GM21390 (cell line): Measurements from ENCODE around the gene RIC8B.

Experiments
- ATAC-seq: cut with Tn5 transposase; IDR thresholded peaks from one replicate; pipeline ENCODE4 v1.9.1; 2021; ENCODE audit not compliant: unreplicated experiment

Gene RIC8B

DNA sequence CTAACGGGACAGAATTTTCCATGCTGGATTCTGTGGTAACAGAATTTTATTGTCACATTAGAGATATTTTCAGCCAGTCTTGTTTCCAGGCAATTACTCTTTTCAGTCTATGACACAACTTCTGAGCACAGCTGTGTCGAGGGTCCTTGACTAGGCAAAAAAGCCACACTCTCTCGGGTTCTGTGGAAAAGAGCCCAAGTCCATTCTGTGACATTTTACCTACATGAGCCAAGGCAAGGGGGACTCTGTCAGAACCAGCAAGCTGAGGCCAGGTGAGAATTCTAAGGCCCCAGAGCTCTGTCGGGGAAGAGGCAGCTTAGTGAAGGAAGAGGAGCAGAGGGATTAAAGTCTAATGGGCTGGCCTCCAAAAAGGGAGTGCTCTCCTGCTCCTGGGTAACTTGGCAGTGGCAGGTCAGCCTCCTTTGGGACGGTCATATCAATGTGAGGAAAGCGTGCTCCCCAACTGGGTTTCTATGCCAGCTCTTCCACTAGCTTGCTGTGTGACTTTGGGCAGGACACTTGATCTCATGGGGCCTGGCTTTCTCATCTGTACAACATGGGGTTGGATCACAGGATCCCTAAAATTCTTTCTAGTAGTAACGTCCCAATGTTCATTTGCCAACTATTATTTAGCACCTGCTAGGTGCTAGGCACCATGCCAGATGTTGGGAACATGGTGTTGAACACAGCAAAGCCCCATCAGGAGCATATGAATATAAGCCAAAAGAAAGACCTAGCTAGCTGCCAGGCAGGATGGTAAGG lies 16.0 kb upstream of the RIC8B start:
- ATAC-seq = no peak

DNA sequence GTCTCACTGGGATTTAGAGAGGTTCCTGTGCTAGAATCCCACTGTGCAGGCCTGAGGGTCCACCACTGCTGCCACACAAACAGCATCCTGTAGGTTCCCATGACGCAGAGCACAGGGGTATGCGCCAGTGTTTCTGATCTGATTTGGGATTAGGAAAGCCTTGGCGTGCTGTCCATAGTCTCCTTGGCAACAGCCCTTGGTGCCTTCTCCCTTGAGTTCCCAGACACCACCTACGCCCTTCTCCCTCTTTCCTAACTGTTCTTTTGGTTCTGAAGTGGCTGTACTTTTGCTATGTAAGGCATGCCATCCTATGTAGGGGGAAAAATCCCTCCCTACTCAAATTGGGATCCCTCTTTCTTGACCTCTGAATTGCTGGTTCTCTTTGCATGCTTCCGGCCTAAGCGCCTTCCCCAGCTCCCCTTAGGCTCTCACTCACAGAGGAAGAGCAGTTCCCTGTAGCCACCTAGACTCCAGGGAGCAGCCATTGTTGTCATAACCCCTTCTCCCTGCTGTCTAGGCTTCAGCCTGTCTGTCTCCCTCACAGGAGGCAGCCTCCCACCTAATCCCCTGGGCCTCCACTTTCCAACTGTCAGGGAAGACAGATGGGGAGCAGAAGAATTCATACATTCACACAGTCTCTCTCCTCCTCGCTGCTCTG lies 14.8 kb upstream of the RIC8B start:
- peak; percentile 33 for ATAC-seq

DNA sequence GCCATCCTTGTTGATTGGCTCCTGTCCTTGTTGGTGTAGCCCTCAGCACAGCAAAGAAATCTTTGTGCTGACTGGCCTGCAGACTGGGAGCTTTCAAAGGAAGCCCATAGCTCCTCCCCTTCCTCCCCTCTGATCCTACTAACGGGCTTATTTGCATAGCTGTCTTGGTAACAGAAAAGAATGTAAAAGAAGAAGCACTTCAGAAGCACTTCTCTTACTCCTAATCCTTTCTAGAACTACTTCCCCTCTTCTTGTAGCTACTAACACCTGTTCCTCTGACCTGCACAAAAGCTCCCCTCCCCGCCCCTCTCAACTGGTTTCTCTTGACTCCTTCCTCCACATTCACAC lies 14.3 kb upstream of the RIC8B start:
- peak; percentile 99 for ATAC-seq

DNA sequence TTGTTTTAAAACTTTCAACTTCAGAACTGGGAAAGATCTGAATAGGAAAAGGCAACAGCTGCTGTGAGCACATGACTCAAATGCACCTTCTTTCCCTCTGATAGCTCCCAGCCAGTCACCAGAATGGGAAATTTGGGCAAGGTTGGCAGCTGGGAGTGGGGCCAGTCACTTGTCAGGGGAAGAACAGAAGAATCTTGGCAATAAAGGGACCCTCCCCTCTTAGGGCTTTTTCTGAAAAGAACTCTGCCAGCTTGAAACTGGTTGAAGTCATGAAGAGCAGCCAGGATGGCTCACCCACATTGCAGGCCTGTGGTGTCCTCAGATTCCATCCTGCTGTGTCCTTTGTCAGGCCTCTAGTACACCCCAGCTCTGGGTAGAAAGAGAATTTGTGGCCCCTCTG lies 10.3 kb upstream of the RIC8B start:
- no peak for ATAC-seq

- no peak for ATAC-seq
Measured at GRCh38 chr12:106764738-106765137, 9.7 kb upstream of the RIC8B start.

DNA sequence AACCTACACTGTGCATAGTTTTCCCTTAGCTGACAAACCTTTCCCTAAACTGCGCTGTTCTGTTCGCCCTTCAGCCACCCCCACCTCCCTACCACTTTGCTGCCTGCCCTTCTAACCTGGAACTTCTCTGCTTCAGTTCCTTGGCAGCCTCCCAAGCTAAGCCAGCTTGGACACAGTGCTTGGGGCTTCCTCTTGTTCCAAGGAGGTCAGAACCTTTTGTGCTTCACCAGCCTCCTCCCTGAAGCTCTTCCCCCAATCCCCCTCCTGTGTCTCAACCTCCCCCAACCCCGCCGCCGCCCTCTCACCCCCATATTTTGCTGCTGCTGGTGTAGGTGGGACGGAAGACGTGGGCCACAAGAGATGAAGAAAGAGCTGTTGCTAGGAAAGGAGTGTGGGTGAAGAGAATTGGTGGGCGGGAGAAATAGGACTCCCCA lies 8.1 kb upstream of the RIC8B start:
- ATAC-seq = no peak

- no peak for ATAC-seq
Measured at GRCh38 chr12:106767206-106767605, 7.3 kb upstream of the RIC8B start.

- no peak for ATAC-seq
Measured at GRCh38 chr12:106767954-106768822, 6.3 kb upstream of the RIC8B start.

- no peak for ATAC-seq
Measured at GRCh38 chr12:106769078-106769477, 5.4 kb upstream of the RIC8B start.

DNA sequence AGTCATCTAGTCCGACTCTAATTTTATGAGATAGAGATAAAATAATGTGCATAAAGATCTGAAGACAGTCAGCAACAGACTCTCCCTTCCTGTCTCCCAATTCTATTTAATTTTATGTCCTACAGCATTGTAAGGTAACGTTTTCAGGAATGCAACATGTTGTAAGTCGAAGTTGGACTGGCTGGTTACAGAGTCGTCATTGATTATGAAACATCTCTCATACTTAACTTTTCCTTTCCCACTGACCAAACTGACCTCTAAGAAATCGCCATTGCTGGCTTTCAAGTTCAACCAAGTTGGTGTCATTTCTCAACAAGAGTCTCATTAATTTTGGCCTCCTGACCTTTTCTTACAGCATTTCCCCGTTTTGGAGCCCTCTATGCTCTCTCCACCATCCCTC lies 4.9 kb upstream of the RIC8B start:
- no peak for ATAC-seq

DNA sequence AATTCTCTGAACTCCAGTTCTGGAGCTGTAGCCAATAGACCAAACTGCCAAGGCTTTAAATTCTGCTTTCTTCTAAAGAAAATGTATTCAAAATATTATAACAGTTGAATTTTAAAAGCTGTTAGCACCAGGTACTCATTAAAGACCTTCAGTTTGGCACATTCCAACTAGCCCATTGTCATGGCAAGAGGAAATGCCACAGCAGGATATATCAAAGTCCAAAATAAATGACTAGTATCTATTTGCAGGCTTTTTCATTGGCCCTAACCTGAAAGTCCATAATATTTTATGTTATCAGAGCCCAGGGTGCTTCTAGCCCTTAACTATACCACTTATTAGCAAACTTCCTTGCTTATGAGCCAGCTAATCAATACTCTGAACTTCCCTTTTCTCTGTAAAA lies 3.1 kb upstream of the RIC8B start:
- no peak for ATAC-seq

- ATAC-seq = no peak
Measured at GRCh38 chr12:106773286-106774004, 1.0 kb upstream of the RIC8B start.

DNA sequence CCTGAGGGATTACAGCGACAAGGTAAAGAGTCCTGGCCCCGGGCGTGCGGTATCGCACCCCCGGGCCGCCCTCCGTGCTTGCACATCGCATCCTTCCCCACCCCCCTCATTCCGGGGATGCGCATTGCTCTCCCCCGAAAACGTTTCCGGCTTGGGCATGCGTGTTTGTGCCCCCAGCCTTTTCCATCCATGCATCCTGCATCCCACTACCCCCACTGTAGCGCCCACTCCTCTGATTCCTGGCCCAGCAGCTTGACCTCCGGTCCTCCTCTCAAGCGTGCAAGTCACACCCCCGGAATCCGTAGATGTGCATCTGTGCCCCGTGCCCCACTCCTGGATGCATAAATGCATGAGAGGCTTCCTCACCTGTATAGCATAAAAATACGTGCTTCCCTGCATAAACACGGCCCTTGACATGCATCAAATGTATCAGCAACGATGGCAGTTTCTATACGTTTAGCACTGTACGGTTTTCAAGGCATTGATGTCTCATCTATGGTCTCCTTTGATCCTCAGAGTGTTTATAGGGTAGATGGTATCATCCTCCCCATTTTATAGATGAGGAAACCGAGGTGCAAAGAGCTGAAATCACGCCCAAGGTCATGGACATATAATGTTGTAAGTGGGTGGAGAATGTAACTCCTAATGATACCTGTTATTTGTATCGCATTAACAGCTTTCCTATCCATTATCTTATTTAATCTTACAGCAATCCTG lies 484 bp downstream of the RIC8B start:
- ATAC-seq = peak; percentile 10

GRCh38 chr12:106776897-106777296 lies 2.4 kb downstream of the RIC8B start:
- no peak for ATAC-seq

DNA sequence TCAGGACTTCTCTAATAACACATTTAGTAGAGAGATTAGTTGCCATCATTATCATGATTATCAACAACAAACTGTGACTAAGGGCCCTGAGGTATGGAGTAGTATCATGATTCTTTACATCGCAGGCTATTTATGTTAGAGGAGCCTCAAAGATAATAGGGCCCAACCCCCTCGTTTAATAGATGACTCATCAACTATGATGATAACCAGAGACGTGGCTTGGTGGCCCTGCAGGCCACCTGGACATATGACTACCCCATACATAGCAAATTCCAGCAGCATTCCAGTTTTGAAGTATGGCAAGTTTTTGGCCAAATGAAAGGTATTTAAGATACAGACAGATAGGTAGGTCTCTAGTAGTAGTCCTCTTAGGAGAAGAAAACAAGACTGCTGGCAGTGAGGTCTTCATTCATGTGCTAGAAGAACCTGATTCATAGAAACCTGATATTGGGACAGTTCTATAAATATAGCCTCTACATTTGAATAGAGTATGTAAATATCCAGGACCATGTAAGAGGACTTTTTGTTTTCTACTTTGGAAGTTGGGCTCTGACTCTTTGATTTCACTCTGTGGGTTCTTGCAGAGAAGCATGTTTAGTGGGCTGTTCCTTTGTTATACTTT lies 5.6 kb downstream of the RIC8B start:
- ATAC-seq = no peak

- no peak for ATAC-seq
Measured at GRCh38 chr12:106782619-106783018, 8.1 kb downstream of the RIC8B start.

DNA sequence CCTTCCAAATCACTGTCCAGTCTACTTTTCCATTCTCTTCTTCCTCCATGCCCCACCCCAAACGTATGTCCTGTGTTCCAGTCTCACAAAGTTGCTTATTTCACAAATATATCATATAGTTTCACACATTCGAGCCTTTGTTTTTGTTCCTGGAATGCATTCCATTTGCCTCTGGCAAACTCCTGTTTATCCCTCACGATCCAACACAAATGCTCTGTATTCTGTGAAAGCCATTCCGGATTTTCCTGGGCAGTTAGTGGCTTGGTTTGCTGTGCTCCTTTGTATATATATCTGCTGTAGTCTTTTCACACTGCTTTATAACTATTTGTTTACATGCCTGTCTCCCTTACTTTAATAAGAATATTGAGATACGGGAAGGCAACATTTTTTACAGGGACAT lies 9.0 kb downstream of the RIC8B start:
- no peak for ATAC-seq

DNA sequence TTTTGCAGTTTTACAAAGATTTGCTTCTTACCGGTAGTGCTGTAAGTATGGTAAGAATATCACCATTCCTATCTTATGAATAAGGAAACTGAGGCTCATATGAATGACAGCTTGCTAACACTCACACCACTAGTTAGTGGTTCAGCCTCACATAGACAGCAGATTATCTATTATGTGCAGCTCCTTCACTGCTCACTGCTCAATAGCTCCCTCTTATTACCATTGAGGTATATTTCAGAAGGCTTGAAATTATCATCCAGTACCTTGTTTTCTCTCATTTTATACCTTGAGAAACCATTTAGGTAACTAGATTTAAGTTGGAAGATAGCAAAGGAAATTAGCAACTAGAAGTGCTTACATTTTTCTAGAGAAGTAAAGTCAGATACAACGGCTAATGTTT lies 15.5 kb downstream of the RIC8B start:
- ATAC-seq = no peak

- no peak for ATAC-seq
Measured at GRCh38 chr12:106791531-106791930, 17.0 kb downstream of the RIC8B start.

GRCh38 chr12:106794369-106794768 lies 19.9 kb downstream of the RIC8B start:
- no peak for ATAC-seq
